Thyroid gland (tissue), 4 donors: ENCODE results near the gene PKNOX1. TPM values are rescaled to one million over a fixed set of nuclear protein-coding genes. Genes with fewer than 3 reads are reported as not detected.
"Not testable (repeated sequence)": the region's sequence is repeated elsewhere in the genome, so short reads cannot be mapped to it uniquely, and the experiment has no call there.

Experiments
- DNase-seq, 2 donors: peaks; one replicate each; pipeline ENCODE4 v3.0.0-alpha.2; 2019
- H3K27ac ChIP-seq, 3 donors: fragments of 200-600 bp; sonication (generic); 1 replicate in 2 of 3; 2 replicates in 1 of 3; pipeline ENCODE4 v1.5.1; 2016 to 2019; ENCODE audit warnings: mild to moderate bottlenecking in 1 of 3, moderate library complexity in 1 of 3
- H3K27me3 ChIP-seq: fragments of 200-600 bp; sonication (generic); one replicate; pipeline ENCODE4 v1.5.1; 2019
- H3K36me3 ChIP-seq, 2 donors: fragments of 200-600 bp; sonication (generic); one replicate each; pipeline ENCODE4 v1.5.1; 2016 to 2019
- H3K4me1 ChIP-seq, 2 donors: fragments of 200-600 bp; sonication (generic); one replicate each; pipeline ENCODE4 v1.5.1; 2017 to 2019
- H3K4me3 ChIP-seq, 3 donors: fragments of 200-600 bp; sonication (generic); replicated peaks in 1 of 3; 1 replicate in 2 of 3; 2 replicates in 1 of 3; pipeline ENCODE4 v1.5.1; 2016; ENCODE audit warnings: mild to moderate bottlenecking in 1 of 3
- H3K9me3 ChIP-seq: fragments of 200-600 bp; sonication (generic); one replicate; pipeline ENCODE4 v1.5.1; 2017
- CTCF ChIP-seq, 6 experiments: fragments of 200-600 bp in 3 of 6; fragments of 450-650 bp in 3 of 6; sonication (generic) in 3 of 6; IDR thresholded peaks; one replicate each; pipeline ENCODE4 v1.5.1; 2016 to 2019; ENCODE audit warnings: antibody characterized with exemption in 6 of 6, mild to moderate bottlenecking in 2 of 6, inconsistent platforms in 1 of 6, moderate library complexity in 1 of 6
- POLR2A ChIP-seq, 2 donors: fragments of 450-650 bp; IDR thresholded peaks; one replicate each; pipeline ENCODE4 v1.6.1; 2017; ENCODE audit warnings: antibody characterized with exemption in 2 of 2, mild to moderate bottlenecking in 2 of 2, moderate library complexity in 1 of 2
- WGBS, 2 donors: methylation state at CpG; one replicate each; pipeline ENCODE4 v1.1.5; 2017; 5-methylcytosine and 5-hydroxymethylcytosine counted together
- intact Hi-C: fragments of 100-400 bp; cut with DNase I; formaldehyde crosslinking; loops from one replicate; pipeline ENCODE4 v1.15.1; 2023
- total RNA-seq, 4 donors: library from RNA; depleted of rRNA; stranded (reverse); fragments of >200 nt; gene quantifications; one replicate each; pipeline ENCODE4 v1.2.3, GENCODE V29; 2016

The PKNOX1 gene
- total RNA-seq, 4 donors from 2014 or later = 21.3 to 36.2 (median 24.0) TPM

GRCh38 chr21:43027846-43028731, 53.7 kb downstream of the PKNOX1 start:
- H3K27me3 ChIP-seq = no peaks in the 10 kb centered on the region
- H3K4me3 ChIP-seq = no peak overlapping the region
- no peaks in the 10 kb centered on the region for H3K9me3 ChIP-seq
- peak overlapping the region; percentile 85 to 89 (median 87) for H3K27ac ChIP-seq
- TF ChIP-seq POLR2A (IDR thresholded peaks at IDR 0.05) = peak in 1 of 2 donors; percentile 14
- no peak for TF ChIP-seq CTCF (IDR thresholded peaks at IDR 0.05)
- H3K36me3 ChIP-seq = no peaks in the 10 kb centered on the region
- peaks cover 47 to 88% of the 10 kb centered on the region in 2 donors for H3K4me1 ChIP-seq
- intact Hi-C loops = no loop called here
- DNase-seq = peak; percentile 60 to 68
- WGBS, 2 donors = 46 to 63% methylated on average over 26 to 27 of the region's 27 CpGs

DNA sequence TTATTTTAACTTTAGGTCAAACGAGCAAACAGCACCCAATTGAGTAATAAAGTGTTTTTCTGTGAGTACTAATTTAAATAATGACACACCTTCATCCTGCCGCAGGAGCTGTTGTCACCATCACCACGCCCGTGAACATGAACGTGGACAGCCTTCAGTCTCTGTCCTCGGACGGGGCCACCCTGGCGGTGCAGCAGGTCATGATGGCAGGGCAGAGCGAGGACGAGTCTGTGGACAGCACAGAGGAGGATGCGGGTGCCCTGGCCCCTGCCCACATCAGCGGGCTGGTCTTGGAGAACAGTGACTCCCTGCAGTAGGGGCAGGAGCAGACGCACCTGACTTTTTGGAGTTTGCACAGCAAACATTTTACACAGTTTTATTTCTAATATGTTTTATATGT, 55.4 kb downstream of the PKNOX1 start:
- 92 to 95% methylated on average over 13 of the region's 13 CpGs for WGBS, 2 donors
- Histone ChIP-seq H3K27ac (no peak overlapping the region), H3K9me3 (no peaks in the 10 kb centered on the region), H3K27me3 (no peaks in the 10 kb centered on the region), H3K4me3 (no peak overlapping the region), H3K36me3 (no peaks in the 10 kb centered on the region), H3K4me1 (peaks cover 39 to 73% of the 10 kb centered on the region in 2 donors)
- TF ChIP-seq CTCF (IDR thresholded peaks at IDR 0.05) = no peak
- TF ChIP-seq POLR2A (IDR thresholded peaks at IDR 0.05) = no peak
- no peak for DNase-seq
- intact Hi-C loops = no loop called here

GRCh38 chr21:43031121-43031619, 56.8 kb downstream of the PKNOX1 start:
- Histone ChIP-seq H3K36me3 (no peaks in the 10 kb centered on the region), H3K27me3 (no peaks in the 10 kb centered on the region), H3K27ac (peak overlapping the region; percentile 63 to 88 (median 71)), H3K9me3 (no peaks in the 10 kb centered on the region), H3K4me1 (peaks cover 32 to 62% of the 10 kb centered on the region in 2 donors), H3K4me3 (no peak overlapping the region)
- 43 to 50% methylated on average over 12 of the region's 12 CpGs for WGBS, 2 donors
- intact Hi-C loops = no loop called here
- peak; percentile 44 to 46 for DNase-seq
- TF ChIP-seq POLR2A (IDR thresholded peaks at IDR 0.05) (peak in 1 of 2 donors; percentile 50), CTCF (IDR thresholded peaks at IDR 0.05) (no peak)

GRCh38 chr21:43034101-43034500, 59.7 kb downstream of the PKNOX1 start:
- Histone ChIP-seq H3K9me3 (no peaks in the 10 kb centered on the region), H3K27ac (peak overlapping the region in 1 of 3 donors; percentile 1), H3K27me3 (no peaks in the 10 kb centered on the region), H3K36me3 (no peaks in the 10 kb centered on the region), H3K4me1 (peaks cover 16 to 35% of the 10 kb centered on the region in 2 donors), H3K4me3 (no peak overlapping the region)
- intact Hi-C loops = no loop called here
- TF ChIP-seq POLR2A (IDR thresholded peaks at IDR 0.05) (no peak), CTCF (IDR thresholded peaks at IDR 0.05) (no peak)
- DNase-seq = no peak
- 93 to 100% methylated on average over 1 of the region's 1 CpG for WGBS, 2 donors

GRCh38 chr21:43034826-43035225, 60.5 kb downstream of the PKNOX1 start:
- Histone ChIP-seq H3K9me3 (no peaks in the 10 kb centered on the region), H3K27me3 (no peaks in the 10 kb centered on the region), H3K4me3 (no peak overlapping the region), H3K36me3 (no peaks in the 10 kb centered on the region), H3K27ac (no peak overlapping the region), H3K4me1 (peaks cover 16 to 32% of the 10 kb centered on the region in 2 donors)
- DNase-seq = no peak
- intact Hi-C loops = no loop called here
- TF ChIP-seq POLR2A (IDR thresholded peaks at IDR 0.05) (no peak), CTCF (IDR thresholded peaks at IDR 0.05) (no peak)
- WGBS, 2 donors = 79 to 80% methylated on average over 5 of the region's 5 CpGs

GRCh38 chr21:43036889-43037288, 62.5 kb downstream of the PKNOX1 start:
- H3K27me3 ChIP-seq, H3K36me3 ChIP-seq, intact Hi-C loops, H3K27ac ChIP-seq, H3K9me3 ChIP-seq, H3K4me3 ChIP-seq, DNase-seq: not testable (repeated sequence)
- 81% methylated on average over 7 of the region's 17 CpGs; no CpG with 5 or more reads in 1 of the 2 donors for WGBS, 2 donors
- peaks cover 3 to 13% of the 10 kb centered on the region in 2 donors for H3K4me1 ChIP-seq

- H3K4me1 ChIP-seq, H3K27ac ChIP-seq, H3K4me3 ChIP-seq, intact Hi-C loops, H3K36me3 ChIP-seq, H3K9me3 ChIP-seq, H3K27me3 ChIP-seq, DNase-seq: not testable (repeated sequence)
- WGBS, 2 donors = 88% methylated on average over 9 of the region's 19 CpGs; no CpG with 5 or more reads in 1 of the 2 donors
Measured at GRCh38 chr21:43037918-43038658, 63.7 kb downstream of the PKNOX1 start.
